GM23338 (cell line): Measurements from ENCODE around the gene MARK2. TPM values are rescaled to one million over a fixed set of nuclear protein-coding genes. Genes with fewer than 3 reads are reported as not detected.

ENCODE experiments used
- ATAC-seq: fragments of 200-7000 bp; cut with Tn5 transposase; 3 replicates; pipeline ENCODE4 v1.9.1; 2020
- DNase-seq: peaks from one replicate; pipeline ENCODE4 v3.0.0-alpha.2; 2015; ENCODE audit warnings: low spot score
- H2AFZ ChIP-seq: fragments of 200-600 bp; sonication (generic); 2 replicates; pipeline ENCODE4 v1.8.0; 2016; ENCODE audit warnings: antibody characterized with exemption, mild to moderate bottlenecking, moderate library complexity
- H3F3A ChIP-seq: fragments of 200-600 bp; sonication (generic); replicated peaks from 2 replicates; pipeline ENCODE4 v1.8.0; 2017; ENCODE audit warnings: antibody characterized with exemption, mixed run types, low read depth
- H3K27ac ChIP-seq: fragments of 200-600 bp; sonication (generic); 2 replicates; pipeline ENCODE4 v1.6.1; 2016; ENCODE audit warnings: low read depth
- H3K27me3 ChIP-seq: fragments of 200-600 bp; sonication (generic); 2 replicates; pipeline ENCODE4 v1.8.0; 2016; ENCODE audit warnings: mild to moderate bottlenecking, mixed run types, moderate library complexity; ENCODE audit not compliant: insufficient read depth
- H3K36me3 ChIP-seq: fragments of 200-600 bp; sonication (generic); 2 replicates; pipeline ENCODE4 v1.8.0; 2016; ENCODE audit warnings: mild to moderate bottlenecking; ENCODE audit not compliant: insufficient read depth
- H3K4me1 ChIP-seq: fragments of 200-600 bp; sonication (generic); 2 replicates; pipeline ENCODE4 v1.8.0; 2016; ENCODE audit warnings: mild to moderate bottlenecking, moderate library complexity; ENCODE audit not compliant: insufficient read depth
- H3K4me2 ChIP-seq: fragments of 200-600 bp; sonication (generic); 2 replicates; pipeline ENCODE4 v1.7.1; 2017; ENCODE audit warnings: mixed run types
- H3K4me3 ChIP-seq: fragments of 200-600 bp; sonication (generic); 2 replicates; pipeline ENCODE4 v1.6.1; 2016; ENCODE audit warnings: mixed run types
- H3K79me2 ChIP-seq: fragments of 200-600 bp; sonication (generic); replicated peaks from 2 replicates; pipeline ENCODE4 v1.8.0; 2017; ENCODE audit warnings: mild to moderate bottlenecking; ENCODE audit not compliant: insufficient read depth
- H3K9me2 ChIP-seq: fragments of 200-600 bp; sonication (generic); 2 replicates; pipeline ENCODE4 v1.8.0; 2017; ENCODE audit not compliant: insufficient read depth
- H4K20me1 ChIP-seq: fragments of 200-600 bp; sonication (generic); replicated peaks from 2 replicates; pipeline ENCODE4 v1.8.0; 2017; ENCODE audit warnings: mild to moderate bottlenecking; ENCODE audit not compliant: insufficient read depth
- H3K27ac Mint-ChIP-seq: 2 replicates; pipeline ENCODE4 v1.8.0; 2020; ENCODE audit warnings: inconsistent platforms, mild to moderate bottlenecking, moderate library complexity, mixed read lengths
- H3K27me3 Mint-ChIP-seq: 3 replicates; pipeline ENCODE4 v1.8.0; 2022; ENCODE audit warnings: low read depth, mild to moderate bottlenecking, moderate library complexity, mixed read lengths, inconsistent platforms; ENCODE audit not compliant: insufficient read depth, poor library complexity
- H3K36me3 Mint-ChIP-seq: 3 replicates; pipeline ENCODE4 v1.8.0; 2021; ENCODE audit warnings: low read depth, mild to moderate bottlenecking, inconsistent platforms, moderate library complexity, mixed read lengths
- H3K4me1 Mint-ChIP-seq: 3 replicates; pipeline ENCODE4 v1.8.0; 2020; ENCODE audit warnings: mild to moderate bottlenecking, inconsistent platforms, mixed read lengths
- H3K4me3 Mint-ChIP-seq: 3 replicates; pipeline ENCODE4 v1.8.0; 2021; ENCODE audit warnings: moderate library complexity, mild to moderate bottlenecking, inconsistent platforms, mixed read lengths
- H3K9me3 Mint-ChIP-seq: 3 replicates; pipeline ENCODE4 v1.8.0; 2020; ENCODE audit warnings: moderate library complexity, mild to moderate bottlenecking, inconsistent platforms, mixed read lengths
- CREB1 ChIP-seq: fragments of 250-450 bp; sonication (Bioruptor Pico); IDR thresholded peaks from 2 replicates; pipeline ENCODE4 v1.5.0; 2020; ENCODE audit warnings: low read depth, mild to moderate bottlenecking, moderate library complexity
- CTCF ChIP-seq, 2 experiments: fragments of 200-600 bp in 1 of 2; sonication (generic) in 1 of 2; conservative IDR thresholded peaks; 2 replicates each; pipeline versions ENCODE4 v1.5.1 to v1.6.1; 2016 to 2017; ENCODE audit warnings: antibody characterized with exemption in 2 of 2, low read depth in 2 of 2, mild to moderate bottlenecking in 2 of 2, moderate library complexity in 1 of 2
- ETS1 ChIP-seq: IDR thresholded peaks from 2 replicates; pipeline ENCODE4 v1.6.1; 2016; ENCODE audit warnings: antibody characterized with exemption
- EZH2 ChIP-seq: fragments of 200-600 bp; sonication (generic); IDR thresholded peaks from one replicate; pipeline ENCODE4 v1.8.0; 2017; ENCODE audit warnings: antibody characterized with exemption, mild to moderate bottlenecking, low read depth; ENCODE audit not compliant: unreplicated experiment
- EZH2phosphoT487 ChIP-seq: fragments of 200-600 bp; sonication (generic); IDR thresholded peaks from one replicate; pipeline ENCODE4 v1.8.1; 2018; ENCODE audit warnings: antibody characterized with exemption; ENCODE audit not compliant: unreplicated experiment
- JUNB ChIP-seq: IDR thresholded peaks from one replicate; pipeline ENCODE4 v1.6.1; 2016; ENCODE audit warnings: antibody characterized with exemption; ENCODE audit not compliant: unreplicated experiment
- NANOG ChIP-seq: IDR thresholded peaks from 2 replicates; pipeline ENCODE4 v1.6.1; 2016; ENCODE audit warnings: antibody characterized with exemption, borderline replicate concordance
- POLR2AphosphoS5 ChIP-seq: IDR thresholded peaks from 2 replicates; pipeline ENCODE4 v1.6.1; 2016; ENCODE audit warnings: antibody characterized with exemption, low read depth
- STAT1 ChIP-seq: IDR thresholded peaks from one replicate; pipeline ENCODE4 v1.6.1; 2016; ENCODE audit warnings: antibody characterized with exemption; ENCODE audit not compliant: unreplicated experiment
- ZNF114 ChIP-seq: fragments of 250-450 bp; sonication (Bioruptor Pico); IDR thresholded peaks from 2 replicates; pipeline ENCODE4 v1.5.0; 2020; ENCODE audit warnings: mild to moderate bottlenecking, moderate library complexity
- ZNF331 ChIP-seq: fragments of 250-450 bp; sonication (Bioruptor Pico); IDR thresholded peaks from 2 replicates; pipeline ENCODE4 v1.5.0; 2020; ENCODE audit warnings: low read depth, mild to moderate bottlenecking, moderate library complexity
- polyA plus RNA-seq: library from polyadenylated mRNA; unstranded; fragments of >200 nt; fragmentation: Nextera tagmentation; extraction: Ambion mirVana; gene quantifications from 2 replicates; pipeline ENCODE4 v1.2.1, GENCODE V29; 2016
- total RNA-seq: library from RNA; depleted of rRNA; stranded (reverse); fragments of >200 nt; shearing (Covaris generic); gene quantifications from 2 replicates; pipeline ENCODE4 v1.2.3, GENCODE V29; 2014
- TF ChIP-seq, protein P1 (sequence below): IDR thresholded peaks from one replicate; pipeline ENCODE4 v1.6.1; 2018; ENCODE audit warnings: antibody characterized with exemption; ENCODE audit not compliant: unreplicated experiment

MARK2 gene
- total and polyA plus RNA-seq, 2 experiments from 2014 or later: 18.7 to 42.6 TPM

- peak overlapping the region; percentile 100 for H3K27ac ChIP-seq
- H3K27ac Mint-ChIP-seq: peak overlapping the region; percentile 92
- H3K9me3 Mint-ChIP-seq: peaks cover 9% of the 10 kb centered on the region; the same call in 2 of the 3 replicates
- H3K9me2 ChIP-seq: peaks cover 13% of the 10 kb centered on the region
- H3K27me3 ChIP-seq: peaks cover 3% of the 10 kb centered on the region; the same call in 1 of the 2 replicates
- peaks cover 22% of the 10 kb centered on the region for H3K4me1 ChIP-seq
- peak overlapping the region; percentile 81 for H3K4me3 Mint-ChIP-seq
- TF ChIP-seq EZH2phosphoT487 (no peak), CTCF (conservative IDR thresholded peaks at IDR 0.05; ENCODE audit: low read depth in 2 of 2) (peak; percentile 92 to 95)
- peaks cover 6% of the 10 kb centered on the region for H3K79me2 ChIP-seq
- H3K27me3 Mint-ChIP-seq: peaks cover 26% of the 10 kb centered on the region
- DNase-seq (peak; percentile 94), ATAC-seq (peak; percentile 9)
- peaks cover 12% of the 10 kb centered on the region; the same call in 2 of the 3 replicates for H3K4me1 Mint-ChIP-seq
- peaks cover 19% of the 10 kb centered on the region for H3F3A ChIP-seq
- H3K4me3 ChIP-seq: peak overlapping the region; percentile 96
- H2AFZ ChIP-seq: no peak overlapping the region
- peaks cover 10% of the 10 kb centered on the region for H3K36me3 Mint-ChIP-seq
- H3K36me3 ChIP-seq: no peaks in the 10 kb centered on the region
- no peaks in the 10 kb centered on the region; the same call in 1 of the 2 replicates for H4K20me1 ChIP-seq
- H3K4me2 ChIP-seq: peak overlapping the region; percentile 99
These were observed 82.1 kb downstream of the MARK2 start for GRCh38 chr11:63920939-63921417.

- Histone ChIP-seq H4K20me1 (no peaks in the 10 kb centered on the region; the same call in 1 of the 2 replicates), H3K4me1 (peaks cover 22% of the 10 kb centered on the region), H3K36me3 (no peaks in the 10 kb centered on the region), H3K9me2 (peaks cover 13% of the 10 kb centered on the region), H3K79me2 (no peaks in the 10 kb centered on the region), H3K27ac (no peak overlapping the region), H3K27me3 (peaks cover 13% of the 10 kb centered on the region; the same call in 1 of the 2 replicates), H3K4me2 (no peak overlapping the region), H3F3A (peaks cover 15% of the 10 kb centered on the region), H3K4me3 (no peak overlapping the region), H2AFZ (no peak overlapping the region)
- peaks cover 10% of the 10 kb centered on the region for H3K36me3 Mint-ChIP-seq
- no peak for ATAC-seq
- H3K9me3 Mint-ChIP-seq: peaks cover 9% of the 10 kb centered on the region; the same call in 2 of the 3 replicates
- DNase-seq: no peak
- H3K27ac Mint-ChIP-seq: no peak overlapping the region
- peaks cover 23% of the 10 kb centered on the region for H3K27me3 Mint-ChIP-seq
- H3K4me1 Mint-ChIP-seq: peaks cover 12% of the 10 kb centered on the region; the same call in 2 of the 3 replicates
- H3K4me3 Mint-ChIP-seq: no peak overlapping the region
- no peak for TF ChIP-seq NANOG
- no peak for TF ChIP-seq CTCF (conservative IDR thresholded peaks at IDR 0.05; ENCODE audit: low read depth in 2 of 2)
- TF ChIP-seq ETS1: no peak
- no peak for TF ChIP-seq EZH2phosphoT487
- no peak for TF ChIP-seq JUNB
- TF ChIP-seq EZH2: no peak
- no peak for TF ChIP-seq POLR2AphosphoS5
- TF ChIP-seq STAT1: no peak
- TF ChIP-seq ZNF114 (CRISPR knock-in tag): no peak
- TF ChIP-seq, protein P1, sequence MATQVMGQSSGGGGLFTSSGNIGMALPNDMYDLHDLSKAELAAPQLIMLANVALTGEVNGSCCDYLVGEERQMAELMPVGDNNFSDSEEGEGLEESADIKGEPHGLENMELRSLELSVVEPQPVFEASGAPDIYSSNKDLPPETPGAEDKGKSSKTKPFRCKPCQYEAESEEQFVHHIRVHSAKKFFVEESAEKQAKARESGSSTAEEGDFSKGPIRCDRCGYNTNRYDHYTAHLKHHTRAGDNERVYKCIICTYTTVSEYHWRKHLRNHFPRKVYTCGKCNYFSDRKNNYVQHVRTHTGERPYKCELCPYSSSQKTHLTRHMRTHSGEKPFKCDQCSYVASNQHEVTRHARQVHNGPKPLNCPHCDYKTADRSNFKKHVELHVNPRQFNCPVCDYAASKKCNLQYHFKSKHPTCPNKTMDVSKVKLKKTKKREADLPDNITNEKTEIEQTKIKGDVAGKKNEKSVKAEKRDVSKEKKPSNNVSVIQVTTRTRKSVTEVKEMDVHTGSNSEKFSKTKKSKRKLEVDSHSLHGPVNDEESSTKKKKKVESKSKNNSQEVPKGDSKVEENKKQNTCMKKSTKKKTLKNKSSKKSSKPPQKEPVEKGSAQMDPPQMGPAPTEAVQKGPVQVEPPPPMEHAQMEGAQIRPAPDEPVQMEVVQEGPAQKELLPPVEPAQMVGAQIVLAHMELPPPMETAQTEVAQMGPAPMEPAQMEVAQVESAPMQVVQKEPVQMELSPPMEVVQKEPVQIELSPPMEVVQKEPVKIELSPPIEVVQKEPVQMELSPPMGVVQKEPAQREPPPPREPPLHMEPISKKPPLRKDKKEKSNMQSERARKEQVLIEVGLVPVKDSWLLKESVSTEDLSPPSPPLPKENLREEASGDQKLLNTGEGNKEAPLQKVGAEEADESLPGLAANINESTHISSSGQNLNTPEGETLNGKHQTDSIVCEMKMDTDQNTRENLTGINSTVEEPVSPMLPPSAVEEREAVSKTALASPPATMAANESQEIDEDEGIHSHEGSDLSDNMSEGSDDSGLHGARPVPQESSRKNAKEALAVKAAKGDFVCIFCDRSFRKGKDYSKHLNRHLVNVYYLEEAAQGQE: no peak
- TF ChIP-seq CREB1: no peak
- no peak for TF ChIP-seq ZNF331 (CRISPR knock-in tag)
These were observed 83.8 kb downstream of the MARK2 start for GRCh38 chr11:63922673-63923192.
